ENCODE measurements around the gene RTP3. TPM values are rescaled to one million over a fixed set of nuclear protein-coding genes. Genes with fewer than 3 reads are reported as not detected.
"Not testable (repeated sequence)": the region's sequence is repeated elsewhere in the genome, so short reads cannot be mapped to it uniquely, and the experiment has no call there.

RTP3 gene
- polyA plus RNA-seq, 1 donor: not detected

DNA sequence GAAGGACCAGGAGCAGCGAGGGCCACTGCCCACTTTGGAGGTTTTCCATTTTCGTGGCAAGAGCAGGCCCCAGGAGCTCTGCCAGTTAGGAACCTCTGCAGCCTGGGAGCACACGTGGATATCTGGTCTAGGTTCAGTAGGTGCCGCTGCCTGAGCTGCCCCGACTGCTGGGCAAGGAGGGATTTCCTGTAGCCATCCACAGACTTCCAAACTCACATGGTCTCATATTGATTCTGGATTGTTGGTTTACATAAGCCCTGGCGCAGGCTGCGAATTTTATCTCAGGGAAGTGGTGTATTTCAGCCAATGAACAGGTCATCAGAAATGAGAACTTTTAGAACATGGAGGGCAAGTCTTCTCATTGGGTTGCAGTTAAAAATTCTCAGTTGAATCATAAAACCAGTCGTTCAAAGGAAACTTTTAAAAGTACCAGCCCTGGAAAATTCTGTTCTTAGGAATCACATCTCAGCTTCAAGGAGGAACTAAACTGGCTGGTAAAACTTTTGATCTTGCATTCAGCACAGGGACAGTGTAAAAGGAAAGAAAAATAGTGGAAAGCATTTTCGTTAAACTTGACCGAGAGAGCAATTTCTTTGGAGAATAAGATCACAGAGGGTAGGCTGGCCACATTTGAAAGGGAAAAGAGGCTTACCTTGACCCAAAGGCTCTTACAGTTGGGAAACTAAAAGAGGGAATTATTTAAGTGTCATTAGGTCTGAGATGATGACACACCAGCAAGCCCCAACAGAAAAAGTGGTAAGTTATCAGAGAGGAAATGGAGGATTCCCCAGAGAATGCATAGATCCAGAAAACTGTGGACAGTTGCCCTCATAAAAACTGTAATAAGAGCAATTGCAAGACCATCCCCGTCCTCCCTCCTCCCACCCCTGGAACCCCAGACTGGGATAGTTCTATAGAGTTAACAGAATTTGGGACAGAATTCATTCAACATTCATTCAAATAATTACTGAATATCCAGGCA lies 6.4 kb upstream of the RTP3 start:
- DNase-seq: no peak

DNA sequence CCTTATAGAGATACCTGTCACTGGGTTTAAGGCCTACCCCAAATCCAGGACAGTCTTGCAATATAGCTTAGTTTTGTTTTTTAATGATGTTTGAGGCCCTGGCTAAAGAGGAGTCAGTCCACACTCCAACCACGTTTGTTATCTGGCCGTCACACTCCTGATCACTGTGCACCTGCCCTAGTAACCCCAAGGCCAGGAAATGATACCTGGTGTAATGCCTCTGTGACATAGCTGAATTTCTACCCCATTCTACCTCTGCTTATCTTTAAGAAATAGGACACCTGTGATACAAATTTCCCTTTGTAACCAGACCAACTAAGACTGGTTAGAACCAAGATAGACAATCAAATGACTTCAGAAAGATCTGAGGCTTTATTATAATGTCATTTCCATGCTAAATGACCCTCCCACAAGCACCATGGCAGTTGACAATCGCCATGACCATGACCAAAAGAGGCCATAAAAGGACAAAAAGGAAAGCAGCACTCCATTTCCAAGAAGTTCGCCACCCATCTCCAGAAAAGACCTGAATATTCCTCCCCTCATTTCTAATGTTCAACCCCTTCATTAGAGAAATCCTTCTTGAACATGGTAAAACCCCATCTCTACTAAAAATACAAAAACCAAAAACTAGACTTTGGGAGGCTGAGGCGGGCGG lies 4.8 kb upstream of the RTP3 start:
- no peak for DNase-seq

DNA sequence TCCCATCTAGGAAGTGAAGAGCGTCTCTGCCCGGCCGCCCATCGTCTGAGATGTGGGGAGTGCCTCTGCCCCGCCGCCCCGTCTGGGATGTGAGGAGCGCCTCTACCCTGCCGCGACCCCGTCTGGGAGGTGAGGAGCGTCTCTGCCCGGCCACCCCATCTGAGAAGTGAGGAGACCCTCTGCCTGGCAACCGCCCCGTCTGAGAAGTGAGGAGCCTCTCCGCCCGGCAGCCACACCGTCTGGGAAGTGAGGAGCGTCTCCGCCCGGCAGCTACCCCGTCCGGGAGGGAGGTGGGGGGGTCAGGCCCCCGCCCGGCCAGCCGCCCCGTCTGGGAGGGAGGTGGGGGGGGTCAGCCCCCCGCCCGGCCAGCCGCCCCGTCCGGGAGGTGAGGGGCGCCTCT lies 3.3 kb upstream of the RTP3 start:
- not testable (repeated sequence) for DNase-seq

DNA sequence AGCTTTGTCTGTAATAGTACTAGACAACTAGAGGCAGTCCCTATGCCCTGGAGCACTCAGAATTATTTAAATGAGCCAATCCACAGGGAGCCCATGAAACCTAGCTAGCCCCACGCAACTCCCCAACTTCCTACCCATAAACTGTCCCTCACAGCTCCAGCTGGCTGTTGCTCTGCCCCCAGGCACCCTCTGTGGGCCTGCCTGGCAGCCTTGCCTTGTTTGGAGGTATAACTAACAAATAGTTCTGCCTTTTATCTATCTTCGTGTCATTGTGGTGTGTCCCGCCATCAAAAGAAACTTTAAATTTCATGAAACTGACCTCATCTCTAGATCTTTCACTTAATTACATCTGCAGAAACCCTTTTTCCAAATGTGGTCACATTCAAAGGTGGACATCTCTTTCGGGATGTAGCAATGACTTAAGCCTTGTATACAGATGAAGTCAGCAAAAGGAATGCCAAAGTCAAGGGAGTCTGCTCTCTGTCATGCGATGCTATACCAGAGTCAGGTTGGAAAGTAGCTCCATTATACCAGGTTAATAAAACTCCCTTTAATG lies 1.8 kb upstream of the RTP3 start:
- no peak for DNase-seq

DNA sequence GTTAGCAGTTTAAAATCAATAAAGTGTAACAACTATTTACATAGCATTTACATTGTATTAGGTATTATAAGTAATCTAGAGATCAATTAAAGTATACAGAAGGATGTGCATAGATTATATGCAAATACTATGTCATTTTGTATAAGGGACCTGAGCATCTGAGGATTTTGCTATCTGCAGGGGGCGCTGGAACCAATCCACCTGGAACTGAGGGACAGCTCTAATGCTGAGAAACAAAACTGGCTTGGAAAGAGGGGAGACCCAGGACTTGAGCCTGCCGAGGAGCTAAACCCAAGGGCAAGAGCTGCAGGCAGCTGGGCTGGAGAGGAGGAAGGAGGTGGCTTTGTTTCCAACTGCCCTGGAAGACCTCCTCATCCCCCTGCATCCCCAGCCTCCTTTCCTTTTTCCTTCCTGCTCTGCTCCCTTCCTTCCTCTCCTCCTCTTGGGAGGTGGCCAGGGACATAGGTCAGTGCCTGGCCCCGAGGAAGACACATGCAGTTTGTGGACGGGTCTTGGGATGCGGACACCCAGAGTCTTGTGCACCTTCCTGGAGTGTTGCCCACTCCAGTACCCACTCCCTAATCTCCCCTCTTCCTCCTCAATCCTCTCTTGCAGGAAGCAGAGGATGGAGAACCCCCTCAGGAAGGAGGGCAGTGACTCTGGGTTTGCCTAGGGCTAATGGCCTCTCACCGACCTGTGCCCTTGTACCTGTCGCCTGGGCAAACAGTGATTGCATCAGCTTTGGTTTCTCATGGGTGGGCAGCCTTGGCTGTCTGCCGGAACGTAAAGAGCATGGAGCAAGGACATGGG lies 825 bp upstream of the RTP3 start:
- no peak for DNase-seq

DNA sequence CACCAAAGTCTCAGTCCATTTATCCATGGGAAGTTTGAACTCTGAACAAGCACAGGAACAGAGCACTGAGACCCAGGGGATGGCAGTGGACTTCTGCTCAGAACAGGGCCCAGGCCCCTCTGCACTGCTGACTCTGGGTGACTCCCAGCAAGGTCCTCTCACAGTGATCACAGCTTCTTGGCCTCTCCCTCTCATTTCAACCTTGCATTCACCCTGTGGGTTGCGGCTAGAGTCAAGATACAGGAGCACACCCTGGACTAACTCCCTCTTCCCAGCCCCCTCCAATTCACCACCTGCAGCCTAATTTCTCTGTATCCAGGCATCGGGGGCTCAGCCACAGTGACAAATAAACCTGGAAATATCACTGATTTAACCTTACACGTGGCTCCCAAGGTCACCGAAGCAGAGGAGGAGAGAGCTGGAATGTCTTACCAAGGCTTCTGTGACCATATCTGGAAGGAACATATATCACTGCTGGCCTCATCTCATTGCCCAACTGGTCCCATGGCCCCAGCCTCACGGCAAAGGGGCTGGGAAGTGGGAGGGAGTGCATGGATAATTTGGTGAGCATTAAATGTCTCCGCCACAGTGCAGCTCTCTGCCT lies 1.2 kb downstream of the RTP3 start:
- no peak for DNase-seq

DNA sequence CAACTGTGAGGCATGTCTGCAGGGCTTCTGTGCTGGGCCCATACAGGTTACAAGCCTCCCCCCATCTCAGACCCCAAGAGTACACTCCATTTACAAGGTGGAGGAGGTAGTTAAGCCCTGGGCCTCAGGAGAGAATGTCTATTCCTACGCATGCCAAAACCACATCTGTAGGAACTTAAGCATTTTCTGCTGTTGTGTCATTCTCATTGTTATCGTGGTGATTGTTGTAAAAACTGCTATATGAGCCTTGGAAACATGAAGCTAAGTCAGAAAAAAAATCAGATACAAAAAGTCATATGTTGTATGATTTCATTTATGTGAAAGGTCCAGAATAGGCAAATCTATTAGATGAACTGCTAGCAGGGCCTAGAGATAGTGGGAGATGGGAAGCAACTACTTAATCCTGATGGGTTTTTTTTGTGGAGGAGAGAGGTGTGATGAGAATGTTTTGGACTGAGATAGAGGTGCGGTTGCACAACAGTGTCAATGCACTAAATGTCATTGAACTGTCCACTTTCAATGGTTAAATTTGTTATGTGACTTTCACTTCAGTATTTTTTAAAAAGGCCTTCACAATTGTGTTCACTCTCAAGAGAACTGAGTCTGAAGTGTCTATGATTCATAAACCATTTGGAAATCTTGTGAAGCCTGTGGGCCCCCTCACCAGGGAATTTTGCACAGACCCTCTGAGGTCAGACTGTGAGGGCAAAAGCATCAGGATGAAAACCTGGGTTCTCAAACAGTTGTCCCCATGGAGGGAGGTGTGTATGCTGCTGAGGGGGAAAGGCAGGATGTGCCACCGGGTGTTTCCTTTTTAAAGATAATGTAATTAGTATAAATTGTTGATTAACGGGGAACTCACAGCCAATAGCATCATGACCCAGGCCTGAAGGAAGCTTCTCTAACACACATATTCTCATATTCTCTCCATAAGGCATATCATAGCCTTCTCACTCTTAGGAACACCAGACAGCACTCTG lies 3.2 kb downstream of the RTP3 start:
- DNase-seq: no peak

DNA sequence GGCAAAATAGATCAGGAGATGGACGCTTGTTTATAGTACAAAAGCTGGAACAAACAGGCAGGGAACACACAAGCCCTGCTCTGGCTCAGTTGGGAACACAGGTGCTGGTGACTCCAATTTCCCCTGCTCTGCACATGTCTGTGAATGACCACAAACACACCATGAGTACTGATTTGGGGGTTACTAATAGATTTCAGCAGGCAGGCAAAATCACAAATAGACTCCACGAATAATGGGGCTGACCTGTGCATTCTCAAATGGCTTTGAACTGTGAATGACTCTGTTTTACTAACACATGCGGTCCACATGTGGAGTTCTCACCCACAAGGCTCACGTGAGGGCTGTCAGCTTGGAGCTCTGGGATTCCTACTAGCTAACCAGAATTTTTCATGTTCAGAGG lies 3.9 kb downstream of the RTP3 start:
- no peak for DNase-seq

DNA sequence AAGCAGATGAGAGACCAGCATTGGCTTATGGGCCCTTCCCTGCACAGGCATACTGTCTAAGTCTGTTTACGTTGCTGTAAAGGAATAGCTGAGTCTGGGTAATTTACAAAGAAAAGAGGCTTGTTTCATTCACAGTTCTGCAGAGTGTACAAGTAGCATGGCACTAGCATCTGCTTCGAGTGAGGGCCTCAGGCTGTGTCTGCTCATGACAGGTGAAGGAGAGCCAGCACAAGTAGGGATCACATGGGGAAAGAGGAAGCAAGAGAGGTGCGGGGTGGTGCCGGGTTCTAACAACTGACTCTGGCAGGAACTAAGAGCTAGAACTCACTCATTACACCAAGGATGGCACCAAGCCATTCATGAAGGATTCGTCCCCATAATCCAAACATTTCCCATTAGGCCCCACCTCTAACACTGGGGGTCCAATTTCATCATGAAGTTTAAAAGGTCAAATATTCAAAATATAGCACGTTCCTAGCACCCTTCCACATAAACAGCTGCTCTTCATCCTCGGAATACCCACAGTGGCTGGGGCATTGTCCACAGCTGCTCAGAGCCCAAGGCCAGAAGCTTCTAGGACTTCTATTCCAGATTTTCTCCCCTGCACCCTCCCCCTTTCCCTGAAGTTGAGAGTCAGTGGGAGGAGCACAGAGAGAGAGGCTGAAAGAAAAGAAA lies 5.6 kb downstream of the RTP3 start:
- DNase-seq: no peak

DNA sequence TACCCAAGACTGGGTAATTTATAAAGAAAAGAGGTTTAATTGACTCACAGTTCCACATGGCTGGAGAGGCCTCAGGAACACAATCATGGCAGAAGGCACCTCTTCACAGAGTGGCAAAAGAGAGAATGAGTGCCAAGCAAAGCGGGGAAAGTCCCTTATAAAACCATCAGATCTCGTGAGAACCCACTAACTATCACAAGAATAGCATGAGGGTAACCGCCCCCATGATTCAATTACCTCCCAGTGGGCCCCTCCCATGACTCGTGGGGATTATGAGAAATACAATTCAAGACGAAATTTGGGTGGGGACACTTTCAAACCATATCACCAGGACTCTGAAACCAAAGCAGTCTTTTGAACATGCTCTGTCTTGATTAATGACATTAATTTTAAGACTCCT lies 7.0 kb downstream of the RTP3 start:
- DNase-seq: no peak

DNA sequence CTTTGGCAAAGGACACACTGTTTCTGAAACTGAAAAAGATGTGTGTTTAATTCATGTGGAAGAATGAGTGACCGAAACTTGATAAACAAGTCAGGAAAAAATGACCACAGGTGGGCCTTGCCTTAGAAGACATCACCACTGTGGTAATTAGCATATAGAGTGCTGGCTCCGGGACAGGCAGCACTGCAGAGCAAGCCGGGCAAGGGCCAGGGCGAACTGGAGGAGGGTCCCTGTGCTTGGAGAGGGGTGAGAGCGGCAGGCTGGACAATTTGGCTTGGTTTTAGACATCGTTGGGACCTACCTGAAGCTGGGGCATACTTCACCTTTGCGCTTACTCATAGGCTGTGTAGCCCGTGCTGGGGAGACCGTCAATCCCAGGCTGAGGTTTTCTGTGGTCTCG lies 8.2 kb downstream of the RTP3 start:
- no peak for DNase-seq

DNA sequence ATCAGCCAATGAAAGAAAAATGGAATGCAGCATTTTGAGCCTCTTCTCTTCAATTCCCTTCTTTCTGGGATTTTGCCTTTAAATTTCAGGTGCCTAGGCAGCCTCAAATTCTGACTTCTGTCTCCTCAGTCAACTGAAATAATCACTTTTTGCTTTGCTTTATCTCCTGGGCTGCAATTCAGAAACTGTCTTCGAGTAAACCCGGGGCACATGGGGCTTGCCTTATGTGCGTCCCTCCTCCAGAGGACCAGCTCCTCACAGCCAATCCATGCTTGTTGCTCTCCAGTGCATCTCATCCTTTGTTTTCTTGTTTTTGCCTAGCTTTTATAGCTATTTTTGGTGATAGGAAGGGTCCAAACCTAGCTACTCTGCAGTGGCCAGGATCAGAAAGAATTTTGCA lies 8.8 kb downstream of the RTP3 start:
- no peak for DNase-seq

DNA sequence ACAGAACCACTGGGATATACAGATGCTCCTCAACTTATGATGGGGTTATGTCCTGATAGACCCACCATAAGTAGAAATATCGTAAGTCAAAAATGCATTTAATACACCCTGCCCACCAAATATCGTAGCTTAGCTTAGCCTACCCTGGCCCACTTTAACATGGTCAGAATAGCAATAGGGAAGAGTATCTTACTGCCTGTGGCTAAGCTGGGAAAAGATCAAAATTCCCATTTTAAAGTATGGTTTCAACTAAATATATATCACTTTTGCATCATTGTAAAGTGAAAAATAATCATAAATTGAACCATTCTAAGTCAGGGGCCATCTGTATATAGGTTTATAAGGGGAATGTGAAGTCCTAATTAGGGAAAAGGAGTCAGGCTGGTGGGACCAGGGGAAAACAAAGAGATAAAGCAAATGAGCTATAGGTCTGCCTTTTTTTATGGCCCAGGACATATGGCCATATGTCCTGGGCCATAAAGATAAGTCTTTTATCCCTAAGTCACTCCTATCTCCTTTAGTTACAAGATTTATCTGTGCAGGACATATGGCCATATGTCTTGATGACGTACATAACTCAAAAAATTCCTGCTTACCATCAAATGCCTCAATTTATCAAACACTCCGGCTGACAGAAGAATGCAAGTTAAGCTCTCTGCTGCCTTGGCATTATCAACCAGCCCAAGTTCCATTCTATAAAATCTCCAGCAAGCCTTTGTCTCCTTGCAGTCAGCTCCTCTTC lies 11.2 kb downstream of the RTP3 start:
- DNase-seq: no peak

DNA sequence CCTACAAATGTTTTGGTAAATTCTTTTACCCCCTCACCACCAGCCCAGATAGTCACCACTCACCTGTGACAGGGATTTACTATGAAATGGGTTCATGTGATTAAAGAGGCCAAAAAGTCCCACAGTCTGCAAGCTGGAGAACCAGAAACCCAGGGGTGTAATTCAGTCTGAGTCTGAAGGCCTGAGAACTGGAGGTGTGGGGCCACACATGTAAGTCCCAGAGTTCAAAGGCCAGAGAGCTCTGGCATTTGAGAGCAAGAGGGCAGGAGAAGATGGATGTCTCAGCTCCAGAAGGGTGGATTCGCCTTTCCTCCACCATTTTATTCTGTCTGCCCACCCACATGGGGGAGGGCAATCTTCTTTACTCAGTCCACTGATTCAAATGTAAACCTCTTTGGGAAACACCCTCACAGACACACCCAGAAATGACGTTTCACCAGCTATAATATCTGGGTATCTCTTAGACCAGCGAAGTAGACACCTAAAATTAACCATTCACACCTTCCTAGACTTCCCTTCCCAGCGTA lies 11.9 kb downstream of the RTP3 start:
- no peak for DNase-seq

DNA sequence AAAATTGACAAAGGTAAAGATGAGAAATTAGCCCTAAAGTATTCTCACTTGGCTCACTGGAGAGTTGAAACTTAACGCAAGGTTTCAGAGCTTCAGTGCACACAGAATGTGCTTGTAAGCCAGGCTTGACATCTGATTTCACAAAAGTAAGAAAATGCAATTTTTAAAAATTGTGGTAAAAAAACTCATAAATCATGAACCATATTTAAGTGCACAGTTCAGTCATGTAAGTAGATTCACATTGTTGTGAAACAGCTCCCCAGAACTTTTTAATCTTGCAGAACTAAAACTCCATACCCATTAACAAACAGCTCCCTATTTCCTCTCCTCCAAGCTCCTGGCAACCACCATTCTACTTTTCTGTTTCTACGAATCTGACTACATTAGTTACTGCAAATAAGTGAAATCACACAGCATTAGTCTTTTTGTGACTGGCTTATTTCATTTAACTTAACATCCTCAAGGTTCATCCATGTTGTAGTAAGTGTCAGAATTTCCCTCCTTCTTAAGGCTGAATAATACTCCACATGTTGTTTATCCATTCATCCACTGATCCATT lies 14.5 kb downstream of the RTP3 start:
- DNase-seq: no peak

DNA sequence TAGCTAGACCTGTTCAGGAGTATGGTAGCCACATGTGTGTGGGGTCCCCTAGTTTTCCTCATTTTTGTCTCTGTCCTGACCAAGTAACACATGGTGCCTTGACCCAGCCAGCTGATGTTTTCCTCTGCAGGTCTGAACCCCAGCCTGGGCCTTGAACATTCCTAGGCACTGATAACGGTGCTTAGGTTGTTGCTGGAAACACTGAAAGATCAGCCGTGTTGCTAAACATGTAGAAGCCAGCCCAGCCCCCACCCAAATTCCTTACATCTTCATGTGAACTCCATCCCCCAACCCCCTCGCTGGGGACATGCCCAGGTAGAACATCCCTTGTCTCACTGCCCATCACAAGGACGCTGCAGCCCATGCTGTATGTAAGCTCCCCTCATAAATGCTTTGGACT lies 18.7 kb downstream of the RTP3 start:
- DNase-seq: no peak

DNA sequence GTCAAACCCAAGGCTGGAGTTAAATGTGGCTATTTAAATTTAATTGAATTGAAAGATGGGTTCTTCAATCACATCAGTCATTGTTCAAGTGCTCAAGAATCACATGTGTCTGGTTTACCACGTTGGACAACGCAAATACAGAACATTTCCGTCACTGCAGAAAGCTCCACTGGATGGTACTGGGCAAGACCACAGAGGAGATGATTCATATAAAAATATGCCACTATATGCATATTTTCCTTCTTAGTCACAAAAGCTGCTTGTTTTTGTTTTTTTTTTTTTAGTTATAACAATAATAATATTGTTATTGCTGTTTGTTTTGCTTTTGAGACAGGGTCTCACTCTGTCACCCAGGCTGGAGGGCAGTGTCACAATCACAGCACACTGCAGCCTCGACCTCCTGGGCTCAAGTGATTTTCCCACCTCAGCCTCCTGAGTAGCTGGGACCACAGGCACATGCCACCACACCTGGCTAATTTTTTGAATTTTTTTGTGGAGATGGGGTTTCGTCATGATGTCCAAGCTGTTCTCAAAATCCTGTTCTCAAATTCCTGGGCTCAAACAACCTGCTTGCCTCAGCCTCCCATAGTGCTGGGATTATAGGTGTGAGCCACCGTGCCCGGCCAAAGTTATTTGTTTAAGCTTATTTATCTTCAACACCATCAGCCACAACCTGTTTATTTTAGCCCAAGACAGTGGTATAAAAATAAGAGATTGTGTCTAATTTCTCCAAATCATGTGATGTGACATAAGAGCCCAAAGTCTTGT lies 19.4 kb downstream of the RTP3 start:
- no peak for DNase-seq

DNA sequence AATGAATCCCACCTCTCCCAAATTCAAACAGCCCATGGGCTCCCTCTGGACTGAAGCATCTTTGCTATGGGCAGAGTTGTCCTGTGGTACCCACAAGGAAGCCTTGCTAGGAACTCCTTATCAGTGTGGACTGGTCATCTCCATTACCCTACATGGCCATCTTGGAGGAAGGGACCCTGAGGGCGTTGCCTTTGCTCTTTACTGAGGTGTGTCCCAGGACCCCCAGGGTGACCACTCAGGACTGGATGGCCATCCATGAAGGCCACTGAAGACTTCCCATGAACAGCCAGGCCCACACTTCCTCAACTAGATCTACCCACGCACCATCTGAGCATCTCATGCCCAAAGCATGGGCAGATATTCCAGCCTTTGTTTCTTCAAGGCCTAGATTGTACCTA lies 20.0 kb downstream of the RTP3 start:
- no peak for DNase-seq

Data from left kidney (tissue), 2 donors.